Ishikawa (cell line): Measurements from ENCODE around the gene M1AP.

Experiments
- CEBPB ChIP-seq: IDR thresholded peaks from 2 replicates; pipeline ENCODE4 v1.6.1; 2012
- CREB1 ChIP-seq: IDR thresholded peaks from 2 replicates; pipeline ENCODE4 v1.6.1; 2012; ENCODE audit warnings: low read depth
- EGR1 ChIP-seq: IDR thresholded peaks from 2 replicates; pipeline ENCODE4 v1.6.1; 2012
- EP300 ChIP-seq: IDR thresholded peaks from 2 replicates; pipeline ENCODE4 v1.6.1; 2012; ENCODE audit warnings: borderline replicate concordance
- FOXM1 ChIP-seq: IDR thresholded peaks from 2 replicates; pipeline ENCODE4 v1.6.1; 2012; ENCODE audit warnings: low read depth, borderline replicate concordance
- MAX ChIP-seq: IDR thresholded peaks from 2 replicates; pipeline ENCODE4 v1.6.1; 2012
- NFIC ChIP-seq: IDR thresholded peaks from 2 replicates; pipeline ENCODE4 v1.6.1; 2012
- RAD21 ChIP-seq: IDR thresholded peaks from 2 replicates; pipeline ENCODE4 v1.6.1; 2012; ENCODE audit warnings: low read depth
- REST ChIP-seq: IDR thresholded peaks from 2 replicates; pipeline ENCODE4 v1.6.1; 2012; ENCODE audit warnings: low read depth, mild to moderate bottlenecking
- TAF1 ChIP-seq: IDR thresholded peaks from 2 replicates; pipeline ENCODE4 v1.6.1; 2012; ENCODE audit warnings: low read depth, mild to moderate bottlenecking
- TCF12 ChIP-seq: IDR thresholded peaks from 2 replicates; pipeline ENCODE4 v1.6.1; 2012; ENCODE audit warnings: low read depth
- TEAD4 ChIP-seq: IDR thresholded peaks from 2 replicates; pipeline ENCODE4 v1.6.1; 2012
- USF1 ChIP-seq: IDR thresholded peaks from 2 replicates; pipeline ENCODE4 v1.6.1; 2012
- YY1 ChIP-seq: IDR thresholded peaks from 2 replicates; pipeline ENCODE4 v1.6.1; 2012; ENCODE audit warnings: low read depth
- ZBTB7A ChIP-seq: IDR thresholded peaks from 2 replicates; pipeline ENCODE4 v1.6.1; 2012; ENCODE audit warnings: low read depth

M1AP gene

GRCh38 chr2:74548900-74549826 is 99.0 kb downstream of the M1AP start:
- TF ChIP-seq RAD21, result no peak
- TF ChIP-seq TEAD4, result no peak
- TF ChIP-seq CREB1, result no peak
- no peak for TF ChIP-seq NFIC
- TF ChIP-seq TCF12, result peak; percentile 29; the same call in 1 of the 2 replicates
- TF ChIP-seq REST, result no peak
- no peak for TF ChIP-seq CEBPB
- peak; percentile 78 for TF ChIP-seq USF1
- TF ChIP-seq ZBTB7A, result peak; percentile 81
- peak; percentile 93 for TF ChIP-seq MAX
- peak; percentile 42; the same call in 1 of the 2 replicates for TF ChIP-seq TAF1
- peak; percentile 35; the same call in 1 of the 2 replicates for TF ChIP-seq YY1
- TF ChIP-seq EP300, result no peak
- peak; percentile 83 for TF ChIP-seq EGR1
- no peak for TF ChIP-seq FOXM1

GRCh38 chr2:74548285-74548899 is 99.7 kb downstream of the M1AP start:
- TF ChIP-seq EGR1 (no peak), REST (no peak), EP300 (no peak), MAX (no peak), CEBPB (no peak), YY1 (no peak; the same call in 1 of the 2 replicates), USF1 (no peak), TAF1 (no peak), RAD21 (no peak), TCF12 (no peak), NFIC (no peak), CREB1 (no peak), FOXM1 (no peak), ZBTB7A (no peak), TEAD4 (no peak)

GRCh38 chr2:74546004-74546403 is 102.1 kb downstream of the M1AP start:
- TF ChIP-seq CEBPB (no peak), ZBTB7A (no peak), YY1 (no peak), MAX (no peak), EP300 (no peak), REST (no peak), RAD21 (no peak), EGR1 (no peak), TCF12 (no peak), TEAD4 (no peak), TAF1 (no peak), CREB1 (no peak), USF1 (no peak), FOXM1 (no peak), NFIC (no peak)
